GF-D8 (cell line): ENCODE data around the gene TDRD7.
A peak's percentile ranks its signal among the peaks of the same experiment; 100 is the strongest.
"Not testable (repeated sequence)": the region's sequence is repeated elsewhere in the genome, so short reads cannot be mapped to it uniquely, and the experiment has no call there.

Experiments used
- DNase-seq: peaks from one replicate; lab custom pipeline; 2025; lab: John Stamatoyannopoulos, UW

TDRD7 gene

DNA sequence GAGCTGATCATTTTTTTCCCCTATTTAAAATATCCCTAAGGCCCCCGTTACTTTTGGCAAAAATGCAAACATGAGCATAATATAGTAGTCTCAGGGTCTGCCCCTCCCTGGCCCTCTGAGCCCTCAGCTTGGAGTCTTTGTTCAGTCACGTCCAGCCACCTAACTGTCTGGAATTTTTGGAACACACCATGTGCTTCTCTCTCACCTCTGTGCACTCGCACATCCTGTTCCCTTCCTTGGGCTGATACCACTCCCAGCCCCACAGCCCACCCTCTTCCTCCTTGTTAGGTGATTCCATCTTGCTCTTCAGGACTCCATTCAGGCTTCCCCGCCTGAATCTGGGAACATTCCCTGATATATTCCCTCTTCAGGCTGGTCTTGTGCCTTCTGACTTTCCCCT is 16.0 kb downstream of the TDRD7 start:
- no peak for DNase-seq

DNA sequence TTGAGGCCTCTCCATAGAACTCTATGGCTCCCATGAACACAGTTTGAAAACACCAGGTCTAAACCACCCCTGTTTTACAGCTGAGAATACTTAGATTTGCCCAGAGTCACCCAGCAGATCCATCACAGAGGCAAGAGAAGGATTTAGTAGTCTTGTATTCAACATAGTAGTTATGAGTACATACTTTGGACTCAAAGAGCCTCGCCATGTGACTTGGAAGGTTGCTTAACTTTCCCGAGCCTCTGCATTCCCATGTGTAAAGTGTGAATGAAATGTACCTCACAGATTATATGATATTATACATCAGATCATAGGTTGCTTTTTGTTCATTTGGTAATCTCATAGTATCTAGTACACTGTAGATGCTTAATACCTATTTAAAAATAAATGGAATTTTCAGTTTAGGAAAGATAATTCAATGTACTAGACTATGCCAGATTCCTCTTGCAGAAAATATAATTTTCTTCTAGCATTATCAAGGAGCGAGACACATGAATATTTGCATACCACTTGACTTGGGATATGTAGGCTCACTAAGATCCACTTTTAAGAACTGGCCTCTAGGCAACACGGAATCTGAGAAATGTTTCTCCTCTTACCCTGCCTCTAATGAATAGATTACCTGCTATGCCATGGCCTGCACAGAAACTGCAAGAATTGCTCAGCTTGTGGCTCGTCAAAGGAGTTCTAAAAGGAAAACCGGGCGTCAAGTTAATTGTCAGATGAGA is 18.6 kb downstream of the TDRD7 start:
- DNase-seq, result no peak

DNA sequence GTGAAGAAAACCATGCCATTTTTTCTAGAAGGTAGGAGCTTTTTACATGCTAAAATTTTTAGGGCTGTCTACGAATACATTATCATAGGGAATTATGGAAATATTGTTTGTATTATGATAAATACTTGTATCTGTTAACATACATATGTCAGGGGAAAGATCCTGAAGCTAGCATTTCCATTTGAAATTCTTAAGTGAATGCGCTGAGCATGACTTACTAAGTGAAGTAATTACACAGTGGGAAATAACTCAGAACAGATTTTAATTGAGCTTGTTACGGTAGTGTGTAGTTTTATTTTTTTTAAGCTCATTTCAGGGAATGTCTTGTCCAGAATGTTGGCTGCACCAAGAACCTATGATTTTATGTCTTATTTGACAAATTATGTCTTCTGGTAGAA is 19.1 kb downstream of the TDRD7 start:
- no peak for DNase-seq

DNA sequence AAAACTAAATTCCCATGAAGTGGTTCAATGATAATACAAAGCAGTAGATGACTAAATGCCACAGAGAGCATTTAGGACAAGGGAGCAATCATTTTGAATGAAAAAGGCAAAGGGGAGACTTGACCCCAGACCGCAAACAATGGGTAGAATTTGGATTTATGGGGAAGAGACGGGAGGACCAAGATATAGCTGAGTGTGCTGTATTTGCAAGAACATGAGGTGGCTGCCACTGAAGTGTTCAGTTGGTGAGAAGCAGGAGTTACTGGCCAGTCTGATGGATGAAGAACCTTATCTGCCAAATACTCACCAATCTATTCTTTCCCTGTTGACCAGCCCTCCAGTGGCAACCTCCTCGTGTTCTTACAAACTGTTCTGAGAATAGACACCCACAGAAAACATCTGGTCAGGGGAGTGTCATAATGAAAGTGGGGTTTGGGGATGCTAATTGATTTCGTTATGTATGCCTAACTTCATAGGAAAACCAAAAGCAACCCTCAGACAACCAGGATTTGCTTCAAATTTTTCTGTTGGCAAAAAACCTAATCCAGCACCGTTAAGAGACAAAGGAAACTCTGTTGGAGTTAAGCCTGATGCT is 19.8 kb downstream of the TDRD7 start:
- DNase-seq, result no peak

DNA sequence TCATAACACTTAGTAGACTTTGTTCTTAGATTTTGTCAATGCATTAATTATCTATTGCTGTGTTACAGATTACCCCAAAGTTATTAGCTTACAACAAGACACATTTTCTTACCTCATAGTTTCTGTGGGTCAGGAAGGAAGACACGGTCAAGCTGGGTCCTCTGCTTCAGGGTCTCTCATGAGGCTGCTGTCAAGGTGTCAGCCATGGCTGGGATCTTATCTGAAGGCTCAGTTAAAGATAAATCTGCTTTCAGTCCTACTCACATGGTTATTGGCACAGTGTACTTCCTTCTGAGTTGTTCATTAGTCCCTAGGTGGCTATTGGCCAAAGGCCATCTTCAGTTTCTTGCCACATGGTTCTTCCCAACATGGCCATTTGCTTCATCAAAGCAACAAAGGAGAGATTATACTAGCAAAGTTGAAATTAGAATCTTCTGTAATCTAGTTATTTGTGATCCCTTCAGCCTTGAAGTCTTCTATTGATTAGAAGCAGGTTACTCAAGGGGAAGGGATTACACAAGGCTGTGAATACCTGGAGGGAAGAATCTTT is 25.2 kb downstream of the TDRD7 start:
- DNase-seq, result no peak

DNA sequence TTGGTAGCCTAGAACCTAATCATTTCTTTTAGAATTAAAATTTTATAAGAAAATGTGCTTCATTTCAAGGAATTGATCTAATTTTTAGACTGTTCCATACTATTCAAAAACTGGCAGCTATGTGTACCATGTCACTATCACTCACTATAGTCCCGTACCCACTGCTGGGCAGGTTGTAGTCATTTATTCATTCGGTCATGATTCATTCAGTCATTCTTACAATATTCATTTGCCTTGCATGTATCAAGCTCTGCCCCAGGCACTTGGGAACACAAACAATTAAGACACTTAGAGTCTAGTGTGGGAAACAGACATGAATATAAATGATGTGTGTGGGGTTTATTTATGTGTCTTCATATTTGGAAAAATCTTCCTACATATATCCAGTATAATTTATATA is 26.4 kb downstream of the TDRD7 start:
- DNase-seq, result no peak

DNA sequence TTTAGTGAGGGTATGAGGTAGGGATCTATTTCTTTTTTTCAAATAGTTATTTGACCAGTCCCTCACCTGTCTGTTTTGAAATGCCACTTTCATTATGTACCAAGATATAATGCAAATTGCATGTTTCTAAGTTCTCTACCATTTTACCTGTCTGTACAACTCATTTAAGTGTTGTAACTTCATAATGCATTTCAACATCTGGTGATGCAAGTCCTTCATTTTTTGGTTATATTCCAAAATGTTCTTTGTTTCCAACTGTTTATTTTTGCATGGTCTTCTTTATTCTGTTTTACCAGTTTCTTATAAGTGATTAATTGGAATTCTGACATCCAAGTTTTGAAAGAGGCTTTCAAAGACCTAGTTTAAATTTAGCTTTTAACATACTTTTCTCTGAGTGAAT is 26.8 kb downstream of the TDRD7 start:
- no peak for DNase-seq

DNA sequence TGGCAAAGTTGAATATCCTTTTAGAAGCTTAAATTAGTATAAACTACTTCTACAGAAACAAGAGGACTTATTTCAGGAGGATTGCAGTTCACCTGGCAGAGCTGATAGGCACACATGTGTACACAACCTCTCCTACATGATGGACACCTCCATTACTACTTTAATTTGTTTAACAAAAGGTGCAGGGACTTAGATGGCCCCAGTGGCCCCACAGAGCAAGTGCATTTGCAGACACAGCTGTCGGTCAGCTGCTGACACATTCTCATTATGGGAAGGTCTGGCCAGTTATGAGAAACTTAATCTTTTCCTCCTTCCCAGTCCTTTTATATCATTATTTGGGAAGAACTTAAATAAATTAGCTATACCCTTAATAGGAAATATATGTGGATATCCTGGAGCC is 28.3 kb downstream of the TDRD7 start:
- no peak for DNase-seq

- no peak for DNase-seq
These were observed 29.8 kb downstream of the TDRD7 start for GRCh38 chr9:97441729-97442128.

DNA sequence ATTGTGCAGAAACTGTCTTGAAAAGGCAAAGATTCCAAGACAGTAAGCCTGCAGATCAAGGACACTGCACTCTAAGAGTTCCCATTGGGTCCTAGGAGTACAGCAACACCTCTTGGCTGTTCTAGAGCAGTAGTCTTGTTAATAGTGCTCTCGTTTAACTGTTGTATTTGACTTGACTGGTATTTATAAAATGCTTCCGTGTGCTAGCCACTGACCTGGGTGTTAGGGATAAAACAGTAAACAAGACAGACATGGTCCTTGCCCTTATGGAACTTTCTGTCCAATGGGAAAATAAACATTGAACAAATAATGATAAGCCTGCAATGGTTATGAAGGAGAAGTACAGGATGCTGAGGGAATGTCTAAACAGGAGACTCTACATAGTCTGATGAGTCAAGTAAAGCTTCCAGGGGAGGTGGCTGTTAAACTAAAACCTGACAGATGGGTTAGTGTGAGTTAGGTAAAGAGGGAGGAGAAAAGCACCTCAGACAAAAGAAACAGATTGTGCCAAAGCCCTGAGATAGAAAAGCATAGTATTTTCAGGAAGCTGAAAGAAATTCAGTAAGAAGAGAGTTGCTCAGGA is 33.3 kb downstream of the TDRD7 start:
- no peak for DNase-seq

- DNase-seq, result no peak
These were observed 35.1 kb downstream of the TDRD7 start for GRCh38 chr9:97447001-97447400.

DNA sequence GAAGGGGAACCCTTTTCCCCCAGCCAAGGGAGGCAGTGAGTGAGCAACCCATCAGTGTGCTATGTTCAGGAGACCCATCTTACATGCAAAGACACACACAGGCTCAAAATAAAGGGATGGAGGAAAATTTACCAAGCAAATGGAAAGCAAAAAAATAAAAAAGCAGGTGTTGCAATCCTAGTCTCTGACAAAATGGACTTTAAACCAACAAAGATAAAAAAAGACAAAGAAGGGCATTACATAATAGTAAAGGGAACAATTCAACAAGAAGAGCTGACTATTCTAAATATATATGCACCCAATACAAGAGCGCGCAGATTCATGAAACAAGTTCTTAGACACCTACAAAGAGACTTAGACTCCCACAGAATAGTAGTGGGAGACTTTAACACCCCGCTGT is 41.7 kb downstream of the TDRD7 start:
- not testable (repeated sequence) for DNase-seq

DNA sequence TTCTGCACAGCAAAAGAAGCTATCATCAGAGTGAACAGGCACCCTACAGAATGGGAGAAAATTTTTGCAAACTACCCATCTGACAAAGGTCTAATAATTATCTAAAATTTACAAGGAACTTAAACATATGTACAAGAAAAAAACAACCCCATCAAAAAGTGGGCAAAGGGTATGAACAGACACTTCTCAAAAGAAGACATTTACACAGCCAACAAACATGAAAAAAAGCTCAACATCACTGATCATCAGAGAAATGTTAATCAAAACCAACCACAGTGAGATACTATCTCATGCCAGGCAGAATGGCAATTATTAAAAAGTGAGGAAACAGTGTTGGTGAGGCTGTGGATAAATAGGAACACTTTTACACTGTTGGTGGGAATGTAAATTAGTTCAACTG is 44.9 kb downstream of the TDRD7 start:
- not testable (repeated sequence) for DNase-seq

GRCh38 chr9:97459326-97459725 is 47.4 kb downstream of the TDRD7 start:
- DNase-seq, result no peak

DNA sequence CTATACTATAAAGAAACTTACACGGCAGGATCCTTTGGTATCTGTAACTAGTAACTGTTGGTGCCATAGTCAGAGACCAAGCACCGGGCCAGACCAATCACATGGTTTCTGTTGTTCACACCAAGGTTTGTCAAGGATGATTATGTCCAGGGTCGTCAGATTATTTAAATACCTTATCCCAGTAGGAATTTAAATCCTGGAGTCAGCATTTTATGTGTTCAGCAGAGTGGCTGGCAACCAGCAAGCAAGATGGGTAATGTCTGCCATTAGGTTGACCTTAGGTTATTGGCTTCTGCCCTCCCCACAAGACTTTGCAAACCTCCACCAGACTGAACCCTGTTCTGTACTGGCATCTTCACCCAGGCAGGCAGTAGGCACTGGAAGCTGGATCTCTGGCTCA is 50.3 kb downstream of the TDRD7 start:
- DNase-seq, result no peak

- no peak for DNase-seq
These were observed 51.0 kb downstream of the TDRD7 start for GRCh38 chr9:97462914-97463313.

DNA sequence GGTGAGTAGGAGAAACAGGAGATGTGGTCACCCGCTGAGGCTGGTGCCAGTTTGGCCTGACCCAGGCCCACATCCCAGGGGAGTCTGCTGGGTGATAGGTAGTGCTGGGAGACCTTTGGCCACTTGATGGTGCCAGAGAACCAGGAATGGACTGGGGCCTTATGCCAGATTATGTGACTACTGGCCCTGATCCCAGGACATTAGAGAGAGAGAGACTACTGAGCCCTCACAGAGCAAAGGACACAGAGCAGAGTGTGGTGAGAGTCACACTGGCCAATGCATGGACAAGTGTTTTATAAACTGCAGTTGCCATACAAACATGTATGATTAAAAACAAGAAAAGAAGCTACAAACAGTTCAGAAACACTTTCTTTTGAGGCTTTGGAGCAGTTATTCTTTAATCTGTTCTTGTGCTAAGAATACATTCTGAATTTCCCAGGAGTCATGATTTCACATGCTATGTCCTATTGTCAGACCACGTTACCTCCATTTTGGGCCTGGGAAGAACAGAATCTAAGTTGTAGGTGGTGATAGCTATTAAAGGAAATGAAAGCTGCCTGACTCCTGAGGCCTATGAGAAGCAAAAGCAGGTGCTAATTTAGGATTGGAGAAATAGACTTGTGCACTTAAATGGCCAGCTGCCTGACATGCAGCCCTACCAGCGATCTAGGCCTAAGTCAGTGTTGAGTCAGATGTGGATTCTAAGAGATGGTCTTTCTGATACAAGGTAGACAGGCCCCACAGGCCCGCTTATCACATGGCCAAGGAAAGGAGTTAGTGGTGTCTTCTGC is 57.0 kb downstream of the TDRD7 start:
- peak; percentile 4 for DNase-seq

- DNase-seq, result no peak
These were observed 58.2 kb downstream of the TDRD7 start for GRCh38 chr9:97470076-97470475.

DNA sequence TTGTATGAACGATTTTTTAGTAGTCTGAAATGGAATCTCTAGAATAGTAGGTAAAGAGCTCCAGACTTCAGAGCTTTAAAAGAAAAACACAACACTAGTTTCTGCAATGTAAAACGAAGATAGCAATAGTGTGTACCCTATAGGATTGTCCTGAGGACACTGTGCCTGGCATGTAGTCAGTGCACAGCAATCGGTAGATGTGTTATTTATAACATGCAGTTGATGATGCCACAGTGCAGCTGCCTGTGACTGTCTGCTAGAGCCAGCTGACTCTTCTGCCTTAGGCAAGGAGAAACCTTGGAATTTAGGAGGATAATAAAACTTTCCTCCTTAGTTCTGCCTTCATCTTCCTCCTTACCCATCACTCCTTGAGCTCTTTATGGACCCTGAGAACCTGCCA is 61.8 kb downstream of the TDRD7 start:
- no peak for DNase-seq

DNA sequence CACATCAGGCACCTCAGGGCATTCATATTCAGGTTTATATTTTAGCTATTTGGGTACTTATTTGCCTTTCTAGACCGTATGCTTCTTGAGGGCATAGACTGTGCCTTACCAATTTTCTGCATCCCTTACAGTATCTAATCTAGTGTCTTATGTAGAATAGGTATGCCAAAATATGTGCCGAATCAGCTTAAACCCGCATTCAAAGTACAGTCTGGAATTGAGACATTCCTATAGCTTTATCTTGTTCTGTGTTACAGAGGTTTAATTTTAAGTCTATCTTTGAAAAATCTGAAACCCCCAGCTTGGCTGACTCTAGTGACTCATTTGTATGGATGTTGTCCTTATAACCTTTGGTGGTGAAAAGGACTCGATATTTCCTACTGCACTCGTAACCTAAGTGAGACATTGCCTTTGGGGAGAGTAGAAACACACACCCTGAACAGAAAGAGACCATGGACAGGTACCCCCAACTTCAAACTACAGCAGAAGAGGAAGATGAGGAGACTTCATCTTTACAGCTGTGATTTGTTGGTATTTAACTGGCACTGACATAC is 62.6 kb downstream of the TDRD7 start:
- no peak for DNase-seq

DNA sequence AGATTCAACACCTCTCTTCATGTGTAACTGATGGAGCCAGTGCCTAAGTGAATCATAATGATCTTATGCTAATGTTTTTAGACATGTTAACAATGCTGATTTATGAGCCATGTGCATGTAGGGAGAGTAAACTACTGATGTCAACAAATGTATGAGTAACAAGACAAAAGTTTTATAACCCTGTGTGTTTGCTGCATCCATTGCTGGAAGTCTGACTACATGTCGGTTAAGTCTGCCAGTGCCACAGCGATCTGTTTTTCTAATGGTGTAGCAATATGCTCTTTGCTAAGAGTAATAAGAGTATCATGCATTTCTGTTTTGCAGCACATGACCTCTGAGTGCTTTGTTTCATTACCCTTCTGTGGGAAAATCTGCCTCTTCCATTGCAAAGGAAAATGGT is 63.2 kb downstream of the TDRD7 start:
- no peak for DNase-seq

- no peak for DNase-seq
These were observed 66.5 kb downstream of the TDRD7 start for GRCh38 chr9:97478301-97478981.
